NCI-H1930 (cell line): ENCODE data around the gene NKAPL.
A peak's percentile ranks its signal among the peaks of the same experiment; 100 is the strongest.

Experiments used
- DNase-seq, 2 experiments: peaks; one replicate each; lab custom pipeline; 2025; lab: John Stamatoyannopoulos, UW

NKAPL gene

GRCh38 chr6:28258877-28259777, at the start of gene NKAPL:
Gene NKAPL (plus strand): TSS chr6:28259297. CDS start chr6:28259372, 75 bp downstream.
- no peak for DNase-seq

- DNase-seq = no peak
Observed at GRCh38 chr6:28209753-28210535, 49.2 kb upstream of the NKAPL start.

GRCh38 chr6:28211840-28212509, 47.1 kb upstream of the NKAPL start:
- DNase-seq = no peak

GRCh38 chr6:28212510-28213212, 46.4 kb upstream of the NKAPL start:
- DNase-seq = peak in 1 of 2 experiments; percentile 28

GRCh38 chr6:28213213-28213523, 45.9 kb upstream of the NKAPL start:
- no peak for DNase-seq

- DNase-seq = no peak
Observed at GRCh38 chr6:28215425-28215824, 43.7 kb upstream of the NKAPL start.

- no peak for DNase-seq
Observed at GRCh38 chr6:28217890-28218289, 41.2 kb upstream of the NKAPL start.

- DNase-seq = peak; percentile 57 to 63
Observed at GRCh38 chr6:28218312-28219248, 40.5 kb upstream of the NKAPL start.

GRCh38 chr6:28220257-28221133, 38.6 kb upstream of the NKAPL start:
- DNase-seq = no peak

- no peak for DNase-seq
Observed at GRCh38 chr6:28224131-28225055, 34.7 kb upstream of the NKAPL start.

GRCh38 chr6:28225056-28225834, 33.9 kb upstream of the NKAPL start, which contains the start of gene ZSCAN9:
Gene ZSCAN9 (plus strand): TSS chr6:28225275. CDS start chr6:28227085, 1,810 bp downstream.
- DNase-seq = peak; percentile 73 to 84

- no peak for DNase-seq
Observed at GRCh38 chr6:28226460-28226859, 32.6 kb upstream of the NKAPL start.

- no peak for DNase-seq
Observed at GRCh38 chr6:28232785-28233184, 26.3 kb upstream of the NKAPL start.

GRCh38 chr6:28235912-28236452, 23.1 kb upstream of the NKAPL start:
- DNase-seq = no peak

- DNase-seq = no peak
Observed at GRCh38 chr6:28239636-28240035, 19.5 kb upstream of the NKAPL start.

GRCh38 chr6:28240471-28240870, 18.6 kb upstream of the NKAPL start:
- no peak for DNase-seq

- DNase-seq = no peak
Observed at GRCh38 chr6:28243946-28244345, 15.2 kb upstream of the NKAPL start.
